GM12873 (cell line): ENCODE measurements around the gene CEP104.

Experiments used
- CTCF ChIP-seq: IDR thresholded peaks from 2 replicates; pipeline ENCODE4 v1.5.1; 2012; ENCODE audit warnings: low read depth, mild to moderate bottlenecking, moderate library complexity, low read length, control low read depth; ENCODE audit not compliant: insufficient read depth; ENCODE audit errors: missing control alignments

CEP104 gene

GRCh38 chr1:3789421-3790300 lies 67.3 kb downstream of the CEP104 start:
- no peak for TF ChIP-seq CTCF

- no peak for TF ChIP-seq CTCF
Observed at GRCh38 chr1:3788756-3789420, 68.1 kb downstream of the CEP104 start.

GRCh38 chr1:3787745-3788605 lies 69.0 kb downstream of the CEP104 start:
- TF ChIP-seq CTCF, result no peak

- TF ChIP-seq CTCF, result no peak
Observed at GRCh38 chr1:3787349-3787715, 69.7 kb downstream of the CEP104 start.

- TF ChIP-seq CTCF, result no peak
Observed at GRCh38 chr1:3786468-3787348, 70.3 kb downstream of the CEP104 start.

- peak; percentile 11 for TF ChIP-seq CTCF
Observed at GRCh38 chr1:3785456-3786157, 71.4 kb downstream of the CEP104 start.
